Lower leg skin (tissue), 4 donors: ENCODE results near the gene ZNF816. TPM values are rescaled to one million over a fixed set of nuclear protein-coding genes. Genes with fewer than 3 reads are reported as not detected.

Experiments used
- DNase-seq, 2 donors: peaks; one replicate each; pipeline ENCODE4 v3.0.0-alpha.2; 2019; ENCODE audit warnings: low spot score in 2 of 2
- H3K4me3 ChIP-seq: fragments of 200-600 bp; sonication (generic); 2 replicates; pipeline ENCODE4 v1.5.1; 2017; ENCODE audit warnings: mild to moderate bottlenecking, low read depth; ENCODE audit not compliant: poor library complexity, severe bottlenecking
- CTCF ChIP-seq, 3 donors: fragments of 450-650 bp; IDR thresholded peaks; one replicate each; pipeline ENCODE4 v1.5.1; 2016; ENCODE audit warnings: antibody characterized with exemption in 3 of 3, mild to moderate bottlenecking in 3 of 3, moderate library complexity in 2 of 3
- POLR2A ChIP-seq, 2 donors: fragments of 450-650 bp; IDR thresholded peaks; one replicate each; pipeline ENCODE4 v1.6.1; 2016 to 2017; ENCODE audit warnings: antibody characterized with exemption in 2 of 2, mild to moderate bottlenecking in 1 of 2, moderate library complexity in 1 of 2
- WGBS, 2 donors: methylation state at CpG; one replicate each; pipeline ENCODE4 v1.1.5; 2018; 5-methylcytosine and 5-hydroxymethylcytosine counted together
- intact Hi-C: fragments of 100-400 bp; cut with DNase I; formaldehyde crosslinking; loops from one replicate; pipeline ENCODE4 v1.15.0; 2023; ENCODE audit warnings: low total_unique reads
- total RNA-seq, 4 donors: library from RNA; depleted of rRNA; stranded (reverse); fragments of >200 nt; gene quantifications; one replicate each; pipeline ENCODE4 v1.1.0, GENCODE V29; 2016

ZNF816 gene
- 10 to 100 TPM in 1 of 4 donors, 1 to 10 TPM in 3; 3.2 to 17.8 (median 5.5) TPM for total RNA-seq

- DNase-seq = peak; percentile 98 to 100
- WGBS, 2 donors = 0 to 1% methylated on average over 53 to 55 of the region's 55 CpGs
- intact Hi-C loops = no loop called here
- peak within 1 kb of the TSS; percentile 58 for H3K4me3 ChIP-seq
- TF ChIP-seq POLR2A (IDR thresholded peaks at IDR 0.05) = no peak
- no peak for TF ChIP-seq CTCF (IDR thresholded peaks at IDR 0.05)
These were observed at the start of gene ZNF816 for GRCh38 chr19:52962394-52963246. Gene ZNF816, minus strand, starts transcription at chr19:52962881. Its CDS starts 6,792 bp downstream, at chr19:52956089.

GRCh38 chr19:53012006-53012405 lies 49.3 kb upstream of the ZNF816 start:
- H3K4me3 ChIP-seq = no peak overlapping the region
- intact Hi-C loops = no loop called here
- DNase-seq = no peak
- TF ChIP-seq POLR2A (IDR thresholded peaks at IDR 0.05) = no peak
- no peak for TF ChIP-seq CTCF (IDR thresholded peaks at IDR 0.05)
- 80 to 85% methylated on average over 6 of the region's 6 CpGs for WGBS, 2 donors

GRCh38 chr19:53010494-53010893 lies 47.8 kb upstream of the ZNF816 start:
- intact Hi-C loops = no loop called here
- no peak overlapping the region for H3K4me3 ChIP-seq
- WGBS, 2 donors = 53% methylated on average over 9 of the region's 9 CpGs
- DNase-seq = peak in 1 of 2 donors; percentile 52
- TF ChIP-seq POLR2A (IDR thresholded peaks at IDR 0.05) (no peak), CTCF (IDR thresholded peaks at IDR 0.05) (no peak)

GRCh38 chr19:53008061-53008778 lies 45.5 kb upstream of the ZNF816 start:
- DNase-seq = peak in 1 of 2 donors; percentile 75
- intact Hi-C loops = no loop called here
- TF ChIP-seq CTCF (IDR thresholded peaks at IDR 0.05) = no peak
- no peak for TF ChIP-seq POLR2A (IDR thresholded peaks at IDR 0.05)
- H3K4me3 ChIP-seq = no peak overlapping the region
- 64 to 66% methylated on average over 25 of the region's 25 CpGs for WGBS, 2 donors

GRCh38 chr19:53007606-53008005 lies 44.9 kb upstream of the ZNF816 start:
- 46 to 56% methylated on average over 5 of the region's 5 CpGs for WGBS, 2 donors
- intact Hi-C loops = no loop called here
- TF ChIP-seq POLR2A (IDR thresholded peaks at IDR 0.05) (no peak), CTCF (IDR thresholded peaks at IDR 0.05) (no peak)
- no peak overlapping the region for H3K4me3 ChIP-seq
- no peak for DNase-seq
